ENCODE data around the gene PPM1E.
"Not testable (repeated sequence)": the region's sequence is repeated elsewhere in the genome, so short reads cannot be mapped to it uniquely, and the experiment has no call there.

DNA sequence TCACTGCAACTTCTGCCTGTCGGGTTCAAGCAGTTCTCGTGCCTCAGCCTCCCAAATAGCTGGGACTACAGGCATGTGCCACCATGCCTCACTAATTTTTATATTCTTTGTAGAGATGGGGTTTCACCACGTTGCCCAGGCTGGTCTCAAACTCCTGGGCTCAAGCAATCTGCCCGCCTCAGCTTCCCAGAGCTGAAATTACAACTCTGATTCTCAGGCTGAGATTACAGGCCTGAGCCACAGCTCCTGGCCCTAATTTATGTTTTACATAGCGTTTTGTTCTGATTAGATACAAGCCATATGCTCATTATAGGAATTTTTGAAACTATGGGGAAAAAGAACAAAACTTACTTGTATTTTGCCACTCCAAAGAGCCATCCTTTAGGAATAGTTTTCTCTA lies 22.8 kb downstream of the PPM1E start:
- TF ChIP-seq, protein P1, sequence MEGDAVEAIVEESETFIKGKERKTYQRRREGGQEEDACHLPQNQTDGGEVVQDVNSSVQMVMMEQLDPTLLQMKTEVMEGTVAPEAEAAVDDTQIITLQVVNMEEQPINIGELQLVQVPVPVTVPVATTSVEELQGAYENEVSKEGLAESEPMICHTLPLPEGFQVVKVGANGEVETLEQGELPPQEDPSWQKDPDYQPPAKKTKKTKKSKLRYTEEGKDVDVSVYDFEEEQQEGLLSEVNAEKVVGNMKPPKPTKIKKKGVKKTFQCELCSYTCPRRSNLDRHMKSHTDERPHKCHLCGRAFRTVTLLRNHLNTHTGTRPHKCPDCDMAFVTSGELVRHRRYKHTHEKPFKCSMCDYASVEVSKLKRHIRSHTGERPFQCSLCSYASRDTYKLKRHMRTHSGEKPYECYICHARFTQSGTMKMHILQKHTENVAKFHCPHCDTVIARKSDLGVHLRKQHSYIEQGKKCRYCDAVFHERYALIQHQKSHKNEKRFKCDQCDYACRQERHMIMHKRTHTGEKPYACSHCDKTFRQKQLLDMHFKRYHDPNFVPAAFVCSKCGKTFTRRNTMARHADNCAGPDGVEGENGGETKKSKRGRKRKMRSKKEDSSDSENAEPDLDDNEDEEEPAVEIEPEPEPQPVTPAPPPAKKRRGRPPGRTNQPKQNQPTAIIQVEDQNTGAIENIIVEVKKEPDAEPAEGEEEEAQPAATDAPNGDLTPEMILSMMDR (IDR thresholded peaks at IDR 0.05) = not testable (repeated sequence)
- not testable (repeated sequence) for TF ChIP-seq POLR2A (IDR thresholded peaks at IDR 0.05)

Data from right lobe of liver (tissue), 4 donors.